Measurements from ENCODE around the gene CTU1.
A peak's percentile ranks its signal among the peaks of the same experiment; 100 is the strongest.

The CTU1 gene

DNA sequence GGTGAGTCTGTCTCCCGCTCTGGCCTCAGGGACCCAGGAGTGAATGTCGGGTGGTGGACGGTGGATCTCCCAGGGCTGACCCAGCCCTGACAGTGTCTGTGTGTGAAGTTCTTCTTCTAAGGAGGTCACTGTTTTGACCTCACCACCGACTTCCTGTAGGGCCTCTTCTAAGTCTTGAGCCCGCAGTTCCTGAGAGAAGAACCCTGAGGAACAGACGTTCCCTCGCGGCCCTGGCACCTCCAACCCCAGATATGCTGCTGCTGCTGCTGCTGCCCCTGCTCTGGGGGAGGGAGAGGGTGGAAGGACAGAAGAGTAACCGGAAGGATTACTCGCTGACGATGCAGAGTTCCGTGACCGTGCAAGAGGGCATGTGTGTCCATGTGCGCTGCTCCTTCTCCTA, 33.9 kb upstream of the CTU1 start, which contains the start of gene SIGLEC7:
Gene SIGLEC7 (plus strand): TSS at position 183 of the 400 bp plus-strand sequence. CDS start 69 bp downstream, at position 252.
- peak within 1 kb of the TSS; percentile 1 for H3K4me3 ChIP-seq (ENCODE audit: low read depth, low read length)
- DNase-seq (ENCODE audit: low read depth): peak; percentile 62
- no peak for TF ChIP-seq POLR2A (IDR thresholded peaks at IDR 0.05; ENCODE audit: extremely low read depth, insufficient read length)
- TF ChIP-seq, protein P1, sequence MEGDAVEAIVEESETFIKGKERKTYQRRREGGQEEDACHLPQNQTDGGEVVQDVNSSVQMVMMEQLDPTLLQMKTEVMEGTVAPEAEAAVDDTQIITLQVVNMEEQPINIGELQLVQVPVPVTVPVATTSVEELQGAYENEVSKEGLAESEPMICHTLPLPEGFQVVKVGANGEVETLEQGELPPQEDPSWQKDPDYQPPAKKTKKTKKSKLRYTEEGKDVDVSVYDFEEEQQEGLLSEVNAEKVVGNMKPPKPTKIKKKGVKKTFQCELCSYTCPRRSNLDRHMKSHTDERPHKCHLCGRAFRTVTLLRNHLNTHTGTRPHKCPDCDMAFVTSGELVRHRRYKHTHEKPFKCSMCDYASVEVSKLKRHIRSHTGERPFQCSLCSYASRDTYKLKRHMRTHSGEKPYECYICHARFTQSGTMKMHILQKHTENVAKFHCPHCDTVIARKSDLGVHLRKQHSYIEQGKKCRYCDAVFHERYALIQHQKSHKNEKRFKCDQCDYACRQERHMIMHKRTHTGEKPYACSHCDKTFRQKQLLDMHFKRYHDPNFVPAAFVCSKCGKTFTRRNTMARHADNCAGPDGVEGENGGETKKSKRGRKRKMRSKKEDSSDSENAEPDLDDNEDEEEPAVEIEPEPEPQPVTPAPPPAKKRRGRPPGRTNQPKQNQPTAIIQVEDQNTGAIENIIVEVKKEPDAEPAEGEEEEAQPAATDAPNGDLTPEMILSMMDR (IDR thresholded peaks at IDR 0.05; ENCODE audit: low read depth, low read length): no peak
- TF ChIP-seq, protein P2, sequence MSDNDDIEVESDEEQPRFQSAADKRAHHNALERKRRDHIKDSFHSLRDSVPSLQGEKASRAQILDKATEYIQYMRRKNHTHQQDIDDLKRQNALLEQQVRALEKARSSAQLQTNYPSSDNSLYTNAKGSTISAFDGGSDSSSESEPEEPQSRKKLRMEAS (IDR thresholded peaks at IDR 0.05; ENCODE audit: low read depth, low read length): no peak
- TF ChIP-seq MYC (IDR thresholded peaks at IDR 0.05; ENCODE audit: low read depth, low read length): no peak

DNA sequence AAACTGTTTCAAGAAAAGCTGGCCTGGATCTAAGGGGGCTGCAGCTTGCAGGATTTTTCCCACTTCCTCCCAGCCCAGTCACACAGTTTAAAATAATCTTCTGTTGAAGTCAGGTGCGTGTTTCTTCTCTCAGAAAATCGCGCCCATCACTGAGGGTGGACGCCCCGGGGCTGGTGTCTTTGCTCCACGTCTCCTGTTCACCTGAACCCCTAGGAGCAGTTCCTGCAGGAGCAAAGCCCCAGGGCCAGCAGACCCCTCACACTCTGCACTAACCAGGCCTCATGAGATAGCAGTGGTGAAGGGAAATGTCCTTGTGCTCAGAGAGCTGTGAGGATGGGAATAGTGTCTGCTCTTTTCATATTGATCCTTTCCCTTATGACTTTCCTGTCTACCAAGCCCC, 33.0 kb upstream of the CTU1 start:
- no peak overlapping the region for H3K4me3 ChIP-seq (ENCODE audit: low read depth, low read length)
- DNase-seq (ENCODE audit: low read depth): no peak
- TF ChIP-seq MYC (IDR thresholded peaks at IDR 0.05; ENCODE audit: low read depth, low read length) (no peak), POLR2A (IDR thresholded peaks at IDR 0.05; ENCODE audit: extremely low read depth, insufficient read length) (no peak)
- TF ChIP-seq, protein P1 (IDR thresholded peaks at IDR 0.05; ENCODE audit: low read depth, low read length): no peak
- TF ChIP-seq, protein P2 (IDR thresholded peaks at IDR 0.05; ENCODE audit: low read depth, low read length): no peak

DNA sequence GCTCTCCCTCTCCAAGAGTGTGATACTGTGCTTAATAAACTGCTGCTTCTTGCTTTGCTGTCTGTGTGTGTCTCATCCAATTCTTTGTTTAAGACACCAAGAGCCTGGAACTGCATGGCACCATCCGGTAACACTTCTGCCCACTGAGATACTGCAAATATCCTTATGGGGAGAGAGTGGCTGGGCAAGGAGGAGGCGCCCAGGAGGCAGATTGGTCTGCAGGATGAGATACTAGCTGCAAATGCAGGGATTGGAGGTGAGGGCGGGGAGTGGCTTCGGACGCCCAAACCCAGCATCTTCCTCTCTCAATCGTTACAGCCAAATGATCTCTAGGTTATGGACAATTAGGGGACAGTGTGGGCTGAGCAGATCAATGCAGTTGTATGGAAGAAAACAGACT, 32.2 kb upstream of the CTU1 start:
- TF ChIP-seq MYC (IDR thresholded peaks at IDR 0.05; ENCODE audit: low read depth, low read length) (no peak), POLR2A (IDR thresholded peaks at IDR 0.05; ENCODE audit: extremely low read depth, insufficient read length) (no peak)
- TF ChIP-seq, protein P1 (IDR thresholded peaks at IDR 0.05; ENCODE audit: low read depth, low read length): no peak
- TF ChIP-seq, protein P2 (IDR thresholded peaks at IDR 0.05; ENCODE audit: low read depth, low read length): no peak
- DNase-seq (ENCODE audit: low read depth): no peak
- no peak overlapping the region for H3K4me3 ChIP-seq (ENCODE audit: low read depth, low read length)

DNA sequence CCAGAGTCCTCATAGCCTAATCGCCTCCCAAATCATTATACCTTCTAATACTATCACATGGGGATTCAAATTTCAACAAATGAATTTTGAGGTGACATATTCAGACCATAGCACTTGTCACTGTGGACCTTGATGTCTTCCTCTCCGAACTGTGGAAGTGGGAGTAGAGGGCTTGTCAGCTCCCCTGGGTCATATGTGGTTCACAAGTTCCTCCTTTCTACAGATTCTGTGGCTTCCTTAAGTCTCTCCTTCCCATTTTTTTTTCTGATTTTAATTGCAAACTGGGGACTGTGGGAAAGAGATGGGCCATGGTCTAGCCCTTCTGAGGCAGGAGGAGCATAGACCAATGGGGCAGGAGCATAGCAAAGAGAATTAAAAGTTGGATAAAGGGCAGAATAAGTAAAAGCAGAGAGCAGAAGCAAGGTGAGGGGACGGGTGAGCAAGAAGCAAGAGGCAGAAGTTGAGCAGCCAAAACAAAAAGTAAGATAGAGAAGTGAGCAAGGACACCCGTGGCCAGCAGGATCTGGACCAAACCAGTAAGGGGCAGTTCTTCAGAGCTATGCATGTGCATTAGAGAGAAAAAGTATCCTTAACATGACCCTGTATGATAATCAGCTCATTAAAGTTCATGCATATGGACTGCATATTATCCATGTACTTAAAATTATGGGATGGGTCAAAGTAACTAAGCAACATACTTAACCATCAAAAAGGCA, 31.2 kb upstream of the CTU1 start:
- no peak overlapping the region for H3K4me3 ChIP-seq (ENCODE audit: low read depth, low read length)
- TF ChIP-seq, protein P2 (IDR thresholded peaks at IDR 0.05; ENCODE audit: low read depth, low read length): 0 out of 2 replicates have a peak, but pooled peaks have one; percentile 21
- no peak for TF ChIP-seq POLR2A (IDR thresholded peaks at IDR 0.05; ENCODE audit: extremely low read depth, insufficient read length)
- TF ChIP-seq, protein P1 (IDR thresholded peaks at IDR 0.05; ENCODE audit: low read depth, low read length): no peak
- 0 out of 2 replicates have a peak, but pooled peaks have one; percentile 5 for TF ChIP-seq MYC (IDR thresholded peaks at IDR 0.05; ENCODE audit: low read depth, low read length)
- DNase-seq (ENCODE audit: low read depth): peak; percentile 95

DNA sequence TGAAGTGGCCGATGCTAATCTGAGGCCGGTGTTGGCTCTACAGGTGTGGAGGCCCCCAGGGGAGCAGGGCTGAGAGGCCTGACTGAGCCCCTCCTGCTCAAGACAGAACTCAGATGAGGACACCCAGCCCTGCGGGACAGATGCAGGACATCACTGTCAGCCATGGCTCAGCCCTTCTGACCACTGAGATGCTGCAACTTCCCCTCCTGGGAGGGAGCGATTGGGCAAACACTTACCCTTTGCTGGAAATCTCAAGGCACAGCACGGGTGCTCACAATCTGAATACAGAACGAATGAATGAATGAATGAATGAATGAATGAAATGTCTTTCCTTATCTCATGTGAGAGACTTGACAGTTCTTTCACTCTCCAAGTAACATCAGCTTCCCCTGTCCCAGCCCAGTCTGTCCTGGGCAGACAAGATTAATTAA, 30.4 kb upstream of the CTU1 start:
- TF ChIP-seq MYC (IDR thresholded peaks at IDR 0.05; ENCODE audit: low read depth, low read length) (no peak), POLR2A (IDR thresholded peaks at IDR 0.05; ENCODE audit: extremely low read depth, insufficient read length) (no peak)
- TF ChIP-seq, protein P2 (IDR thresholded peaks at IDR 0.05; ENCODE audit: low read depth, low read length): no peak
- TF ChIP-seq, protein P1 (IDR thresholded peaks at IDR 0.05; ENCODE audit: low read depth, low read length): no peak
- DNase-seq (ENCODE audit: low read depth): peak; percentile 92

More for the DNA sequence above, 30.4 kb upstream of the CTU1 start:
- H3K4me3 ChIP-seq (ENCODE audit: low read depth, low read length): peak overlapping the region; percentile 12
